HG03565 (cell line): ENCODE results near the gene SPATA16.
"Not testable (repeated sequence)": the region's sequence is repeated elsewhere in the genome, so short reads cannot be mapped to it uniquely, and the experiment has no call there.

ENCODE experiments used
- ATAC-seq: cut with Tn5 transposase; IDR thresholded peaks from one replicate; pipeline ENCODE4 v1.9.1; 2021; ENCODE audit warnings: mild to moderate bottlenecking, moderate library complexity; ENCODE audit not compliant: unreplicated experiment

Gene SPATA16

DNA sequence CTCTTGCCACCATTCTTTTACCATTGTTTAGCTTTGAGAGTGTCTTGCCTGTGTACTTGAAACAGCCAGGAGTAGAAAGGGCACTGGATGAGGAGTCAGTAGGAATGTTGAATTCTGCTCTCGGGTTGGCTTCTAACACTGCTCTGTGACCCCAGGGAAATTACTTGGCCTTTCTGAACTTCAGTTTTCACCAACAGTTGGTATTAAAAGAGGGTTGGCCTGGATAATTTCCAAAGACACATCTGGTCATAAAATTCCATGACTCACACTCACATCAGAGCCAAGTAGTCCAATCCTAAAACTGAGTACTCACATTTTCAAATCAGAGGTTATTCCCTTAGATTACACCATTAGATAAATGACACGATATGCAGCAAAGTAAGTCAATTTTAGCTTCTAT is 248.9 kb downstream of the SPATA16 start:
- no peak for ATAC-seq

DNA sequence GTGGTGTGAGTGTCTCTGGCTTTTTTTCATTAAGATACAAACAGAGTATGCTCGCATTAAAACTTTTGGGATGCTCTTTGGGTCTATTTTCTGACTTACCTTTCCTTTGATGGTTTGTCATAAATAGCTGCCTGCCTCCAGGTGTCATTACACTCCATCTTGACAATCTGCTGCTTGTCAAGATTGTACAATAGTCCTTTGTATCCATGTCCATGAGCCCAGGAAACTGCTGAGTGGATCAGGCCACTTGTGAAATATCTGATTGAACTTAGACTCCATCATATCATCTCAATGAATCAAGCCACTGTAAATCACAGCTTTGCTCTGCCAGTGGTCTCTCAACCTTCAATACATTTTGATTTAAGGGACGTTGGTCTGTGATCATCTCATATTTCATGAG is 255.3 kb downstream of the SPATA16 start:
- ATAC-seq, result no peak

DNA sequence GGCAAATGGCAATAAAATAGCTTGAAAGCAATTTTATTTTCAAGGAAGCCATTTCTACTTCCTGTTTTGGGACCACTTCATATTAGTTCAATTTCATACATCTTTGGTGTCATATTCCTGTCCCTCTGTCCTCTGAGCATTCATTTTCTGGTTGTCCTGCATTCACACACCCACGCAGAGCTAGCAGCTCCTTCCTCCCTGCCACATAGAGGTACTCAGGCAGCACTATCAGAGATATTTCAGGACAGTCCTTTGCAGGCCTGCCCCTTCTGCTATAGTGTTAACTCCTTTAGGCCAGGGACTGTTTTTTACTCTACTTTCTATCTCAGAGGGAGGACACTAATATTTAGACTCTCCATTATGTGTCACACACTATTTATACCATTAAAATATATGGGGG is 258.5 kb downstream of the SPATA16 start:
- ATAC-seq, result no peak

DNA sequence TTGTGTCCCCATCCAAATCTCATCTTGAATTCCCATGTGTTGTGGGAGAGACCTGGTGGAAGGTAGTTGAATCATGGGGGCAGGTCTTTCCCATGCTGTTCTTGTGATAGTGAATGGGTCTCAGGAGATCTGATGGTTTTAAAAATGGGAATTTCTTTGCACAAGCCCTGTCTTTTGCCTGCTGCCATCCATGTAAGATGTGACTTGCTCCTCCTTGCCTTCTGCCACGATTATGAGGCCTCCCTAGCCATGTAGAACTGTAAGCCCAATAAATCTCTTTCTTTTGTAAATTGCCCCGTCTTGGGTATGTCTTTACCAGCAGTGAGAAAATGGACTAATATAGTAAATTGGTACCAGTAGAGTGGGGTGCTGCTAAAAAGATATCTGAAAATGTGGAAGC is 261.7 kb downstream of the SPATA16 start:
- ATAC-seq, result not testable (repeated sequence)

DNA sequence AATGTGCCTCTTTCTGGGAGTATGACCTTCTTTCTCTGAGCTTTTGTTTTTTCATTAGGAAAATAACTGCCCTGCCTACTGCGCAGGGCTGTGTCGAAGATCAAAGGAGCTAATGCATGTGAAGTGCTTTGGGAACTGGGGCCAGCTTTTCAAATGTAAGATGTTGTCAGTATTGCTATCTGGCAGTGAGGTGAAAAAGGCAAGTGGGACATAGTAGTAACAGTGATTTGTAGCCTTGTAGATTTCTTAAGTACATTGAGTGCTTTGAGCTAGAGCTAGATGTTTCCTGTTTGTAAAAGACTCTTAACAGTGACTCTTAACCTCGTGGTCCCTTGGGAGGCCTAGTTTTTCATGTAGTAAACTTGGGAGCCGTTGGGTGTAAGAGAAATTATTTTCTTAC is 264.0 kb downstream of the SPATA16 start:
- no peak for ATAC-seq

DNA sequence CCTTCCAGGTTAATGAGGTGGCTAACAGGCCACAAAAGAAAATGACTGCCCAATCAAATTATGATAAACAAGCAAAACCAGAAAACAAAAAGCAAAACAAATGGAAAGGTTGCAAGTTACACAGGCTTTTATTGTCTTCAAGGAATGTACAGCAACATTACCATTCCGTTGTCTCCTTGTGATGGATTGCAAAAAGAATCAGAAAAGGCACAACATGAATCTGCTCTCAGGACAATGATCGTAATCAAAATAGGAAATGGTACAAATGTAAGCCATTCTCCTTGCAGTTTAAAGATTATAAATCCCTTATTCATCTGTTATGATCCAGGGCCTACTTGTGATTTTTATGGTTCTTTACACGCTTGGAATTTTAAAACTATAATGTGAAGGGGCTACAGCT is 264.7 kb downstream of the SPATA16 start:
- ATAC-seq, result no peak

DNA sequence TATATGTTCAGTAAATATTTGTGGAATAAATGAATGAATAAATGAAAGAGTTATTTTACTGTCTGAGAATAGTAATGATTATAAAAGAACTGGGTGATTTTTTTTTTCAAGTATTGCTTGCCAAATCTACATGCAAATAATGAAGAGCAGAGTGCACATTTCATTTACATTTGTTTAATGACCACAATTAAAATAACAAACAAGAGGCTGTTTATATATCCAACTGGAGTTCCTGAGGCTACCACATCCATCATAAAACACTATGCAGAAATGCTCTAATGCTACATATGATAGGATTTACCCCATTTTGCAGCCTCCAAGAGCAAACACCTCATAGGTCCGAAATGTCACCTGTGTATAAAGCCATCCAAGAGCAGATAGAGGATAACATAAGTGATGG is 266.0 kb downstream of the SPATA16 start:
- ATAC-seq, result no peak

DNA sequence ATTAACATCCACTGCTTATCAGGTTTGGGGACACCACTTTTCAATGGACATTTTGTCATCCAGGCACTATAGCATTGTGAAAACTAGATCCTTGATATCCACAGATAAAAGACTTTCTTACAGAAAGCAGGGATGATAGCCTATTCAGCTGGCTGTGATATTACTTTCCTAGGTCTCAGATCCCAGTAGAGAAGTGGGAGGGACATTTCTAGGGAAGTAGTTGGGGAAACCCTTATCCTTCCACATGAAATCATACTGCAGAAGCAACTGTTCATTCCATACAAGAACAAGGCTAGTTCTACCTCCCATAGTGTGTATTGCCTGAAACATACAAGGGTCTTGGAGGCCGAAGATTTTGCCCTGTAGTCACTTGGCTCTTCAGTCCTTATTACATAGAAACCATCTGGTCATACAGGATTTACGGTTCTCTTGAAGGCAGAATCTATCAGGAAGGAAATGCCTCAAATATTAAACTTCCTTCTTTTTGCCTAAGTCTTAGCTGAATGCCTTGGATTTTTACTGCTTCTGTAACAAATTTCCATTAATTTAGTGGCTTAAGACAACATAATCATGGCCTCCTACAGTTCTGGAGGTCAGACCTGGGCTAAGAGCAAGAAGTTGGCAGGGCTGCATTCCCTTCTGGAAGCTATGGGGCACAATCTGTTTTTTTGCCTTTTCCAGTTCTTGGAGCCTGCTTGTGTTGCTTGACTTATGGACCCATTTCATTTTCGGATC is 271.1 kb downstream of the SPATA16 start:
- no peak for ATAC-seq

DNA sequence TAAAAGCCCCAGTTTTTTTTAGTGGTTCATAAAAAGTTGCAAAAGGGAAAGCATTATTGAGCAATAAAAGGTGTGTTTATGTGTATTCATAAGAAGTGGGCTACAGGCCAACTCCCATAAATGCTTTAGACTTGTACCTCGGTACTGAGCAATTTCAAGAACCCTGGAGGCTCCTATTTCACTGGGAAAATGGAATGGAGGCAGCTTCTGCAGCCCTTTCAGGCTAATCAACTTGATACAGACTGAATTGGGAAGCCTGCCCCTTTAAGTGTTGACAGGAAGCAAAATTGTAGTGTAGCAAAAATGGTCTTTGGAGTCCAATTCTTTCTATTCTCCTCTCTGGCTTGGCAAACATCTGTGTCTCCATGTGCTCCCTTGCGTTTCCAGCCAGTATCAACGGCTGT is 271.7 kb downstream of the SPATA16 start:
- ATAC-seq, result no peak

DNA sequence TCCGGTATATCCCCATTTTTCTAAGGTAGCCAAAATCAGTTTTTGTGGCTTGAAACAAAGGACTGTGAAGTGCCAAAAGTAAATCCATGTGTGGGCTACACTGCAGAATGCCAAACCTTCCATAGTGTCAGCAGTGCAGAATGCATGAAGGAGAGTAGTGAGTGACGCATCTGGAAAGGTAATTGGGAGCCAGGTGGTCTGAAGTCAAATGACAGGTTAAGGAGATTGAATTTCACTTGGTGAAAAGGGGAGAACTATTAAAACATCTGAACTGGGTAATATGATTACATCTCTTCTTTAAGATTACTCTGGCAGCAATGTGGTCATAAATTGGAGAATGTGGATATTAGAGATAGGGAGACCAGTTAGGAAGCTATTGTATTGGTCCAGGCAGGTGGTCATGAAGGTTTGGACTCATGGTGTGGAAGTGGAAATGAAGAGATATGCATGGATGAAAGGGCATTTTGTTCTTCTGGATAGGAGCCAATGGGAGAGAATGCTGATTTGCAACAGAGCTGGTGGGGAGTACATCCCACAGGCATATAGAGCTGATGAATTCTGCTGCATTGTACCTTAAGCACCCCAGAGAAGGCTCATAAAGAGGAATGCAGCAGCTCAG is 272.3 kb downstream of the SPATA16 start:
- ATAC-seq, result no peak

DNA sequence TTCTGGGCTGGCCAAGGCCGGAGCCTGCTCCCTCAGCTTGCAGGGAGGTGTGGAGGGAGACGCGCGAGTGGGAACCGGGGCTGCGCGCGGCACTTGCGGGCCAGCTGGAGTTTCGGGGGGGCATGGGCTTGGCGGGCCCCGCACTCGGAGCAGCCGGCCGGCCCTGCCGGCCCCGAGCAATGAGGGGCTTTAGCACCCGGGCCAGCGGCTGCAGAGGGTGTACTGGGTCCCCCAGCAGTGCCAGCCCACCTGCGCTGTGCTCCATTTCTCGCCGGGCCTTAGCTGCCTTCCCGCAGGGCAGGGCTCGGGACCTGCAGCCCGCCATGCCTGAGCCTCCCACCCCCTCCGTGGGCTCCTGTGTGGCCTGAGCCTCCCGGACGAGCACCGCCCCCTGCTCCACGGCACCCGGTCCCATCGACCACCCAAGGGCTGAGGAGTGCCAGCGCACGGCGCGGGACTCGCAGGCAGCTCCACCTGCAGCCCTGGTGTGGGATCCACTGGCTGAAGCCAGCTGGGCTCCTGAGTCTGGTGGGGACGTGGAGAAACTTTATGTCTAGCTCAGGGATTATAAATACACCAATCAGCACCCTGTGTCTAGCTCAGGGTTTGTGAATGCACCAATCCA is 274.2 kb downstream of the SPATA16 start:
- not testable (repeated sequence) for ATAC-seq

DNA sequence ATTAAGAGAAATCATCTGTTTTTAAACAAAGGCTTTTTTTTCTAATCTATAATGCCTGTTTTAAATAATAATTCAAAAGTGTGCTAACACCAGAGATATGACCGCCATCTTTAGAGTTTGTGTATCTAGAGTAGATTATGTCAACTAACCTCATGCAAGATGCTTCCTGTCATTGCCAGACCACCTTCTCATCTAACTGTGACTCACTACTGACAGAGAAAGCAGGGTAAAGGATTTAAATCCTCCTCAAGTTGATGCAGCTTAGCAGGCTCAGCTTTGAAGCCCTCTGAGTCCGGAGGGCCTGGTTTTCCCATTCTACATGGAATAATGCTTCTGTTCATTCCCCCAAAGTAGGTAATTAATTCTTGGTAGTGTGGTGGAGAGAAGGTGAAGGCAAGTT is 282.0 kb downstream of the SPATA16 start:
- no peak for ATAC-seq

DNA sequence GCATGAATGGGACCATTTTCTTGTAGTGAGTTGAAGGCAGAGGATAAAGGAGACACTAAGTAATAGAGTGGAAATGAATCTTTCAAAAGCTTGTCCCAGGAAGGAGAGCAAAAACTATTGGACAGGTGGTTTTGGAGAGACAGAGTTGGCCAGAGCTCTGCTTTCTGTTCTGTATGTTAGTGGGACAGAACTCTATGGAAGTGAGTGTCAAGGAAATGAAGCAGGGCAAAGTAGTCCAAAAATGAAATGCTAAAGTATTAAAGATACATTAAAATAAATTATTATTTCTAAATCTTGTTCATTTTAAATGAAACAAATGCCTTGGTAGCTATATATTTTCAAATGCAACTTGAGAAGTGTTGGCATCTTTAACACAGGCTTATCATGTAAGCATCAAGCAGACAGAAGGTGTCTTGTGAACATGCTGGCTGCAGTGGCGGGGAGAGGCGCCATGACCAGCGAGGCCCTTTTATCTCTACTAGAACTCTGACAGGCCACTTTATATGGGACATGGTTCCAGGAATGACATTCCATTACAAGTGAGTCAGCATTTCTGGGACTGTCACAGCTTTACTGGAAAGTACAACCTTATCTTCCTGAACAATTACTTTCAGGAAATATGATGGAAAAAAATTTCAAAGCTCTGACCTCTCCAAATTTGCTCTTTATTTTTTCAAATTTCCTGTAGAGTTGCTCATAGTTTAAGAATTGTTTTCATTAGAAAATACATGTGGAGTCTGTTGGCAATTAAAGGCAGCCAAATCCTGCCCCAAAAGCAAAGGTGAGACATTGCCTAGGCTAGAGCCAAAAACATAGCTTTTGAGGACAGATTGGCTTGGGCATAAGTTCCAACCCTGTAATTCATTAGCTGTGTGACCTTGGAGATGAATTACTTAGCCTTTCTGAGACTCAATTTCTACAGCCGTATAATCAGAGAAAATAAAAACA is 284.0 kb downstream of the SPATA16 start:
- ATAC-seq, result no peak

DNA sequence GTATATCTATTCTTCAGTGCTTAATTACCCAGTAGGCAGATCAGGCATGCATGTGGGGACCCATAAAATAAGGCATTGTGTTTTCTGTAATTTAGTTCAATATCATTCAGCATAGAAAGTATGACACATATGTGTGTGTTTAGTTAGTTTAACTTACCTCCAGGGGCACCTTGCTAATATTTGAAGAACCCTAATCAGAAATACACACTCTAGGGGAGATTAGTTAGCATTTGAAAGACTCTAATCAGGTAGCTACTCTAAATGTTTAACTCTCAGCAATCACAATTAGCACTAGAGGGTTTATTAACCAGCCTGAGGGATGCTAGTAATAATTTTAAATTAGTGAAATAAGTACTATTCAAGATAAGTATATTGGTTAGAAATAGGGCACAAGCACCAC is 286.0 kb downstream of the SPATA16 start:
- ATAC-seq, result no peak

DNA sequence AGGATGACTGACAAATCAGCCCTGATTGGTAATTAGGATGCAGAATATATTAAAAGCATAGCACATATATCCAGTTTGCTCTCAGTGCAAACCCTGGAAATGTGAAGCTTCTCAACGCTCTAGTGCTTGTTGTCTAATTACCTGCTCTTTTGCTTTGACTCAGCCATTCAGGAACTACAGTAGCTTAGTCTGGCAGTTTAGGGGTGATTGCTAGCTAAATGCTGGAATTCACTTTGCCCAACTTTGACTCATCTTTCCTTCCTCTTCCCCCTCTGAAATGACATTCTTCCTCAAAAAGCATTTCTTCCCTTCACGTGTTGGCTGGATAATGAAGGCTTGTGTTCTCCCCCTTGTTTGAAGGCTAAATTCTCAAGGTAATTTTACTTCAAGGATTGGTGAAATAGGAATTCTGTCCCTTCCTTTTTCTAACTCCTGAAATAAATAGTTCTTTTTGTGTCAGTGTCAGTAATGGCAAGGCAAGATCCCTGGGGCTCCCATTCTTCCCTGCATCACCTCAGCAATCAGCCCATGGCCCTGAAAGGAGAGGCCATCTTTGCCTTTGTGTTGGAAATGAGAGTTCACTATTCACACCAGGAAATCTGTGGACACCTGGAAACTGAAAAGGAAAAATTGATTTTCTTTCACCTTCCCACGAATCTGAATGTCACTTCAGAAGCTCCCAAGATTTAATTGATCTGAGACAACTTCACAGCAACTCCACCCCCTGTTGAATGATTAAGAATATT is 286.9 kb downstream of the SPATA16 start:
- ATAC-seq, result no peak

DNA sequence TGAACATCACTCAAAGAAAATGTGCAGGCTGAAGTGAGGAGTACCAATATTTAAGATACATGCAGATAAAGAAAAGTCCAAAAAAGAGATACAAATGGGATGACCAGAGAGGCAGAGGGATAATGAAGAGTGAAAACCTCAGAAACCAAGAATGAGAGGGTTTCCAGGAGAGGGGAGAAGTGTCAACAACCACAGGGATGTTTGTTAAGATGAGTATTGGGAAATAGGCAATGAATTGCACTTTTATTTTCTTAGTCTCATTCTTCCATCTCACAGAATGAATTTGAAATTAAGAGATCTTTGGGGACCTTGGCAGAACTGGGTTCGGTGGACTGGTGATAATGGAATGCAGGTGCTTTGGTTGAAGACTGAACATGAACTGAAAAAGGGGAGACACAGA is 288.0 kb downstream of the SPATA16 start:
- ATAC-seq, result no peak

DNA sequence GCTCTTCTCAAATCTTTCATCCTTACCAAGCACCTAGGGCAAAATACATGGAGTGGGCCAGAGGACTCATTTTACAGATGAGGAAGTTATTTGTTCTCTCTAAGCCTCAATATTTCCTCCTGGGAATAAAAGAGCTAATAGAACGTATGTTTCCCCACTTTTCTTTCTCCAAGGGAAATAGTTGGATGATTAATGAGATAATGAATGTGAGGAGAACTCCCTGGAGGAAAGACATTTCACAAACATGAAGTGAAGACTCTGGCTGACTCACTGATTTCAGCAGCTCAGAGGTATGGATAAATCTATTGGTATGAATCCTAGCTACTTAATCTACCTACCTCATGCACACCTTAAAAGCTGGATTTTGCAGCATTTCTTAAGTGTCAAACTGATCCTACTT is 292.1 kb downstream of the SPATA16 start:
- ATAC-seq, result no peak

DNA sequence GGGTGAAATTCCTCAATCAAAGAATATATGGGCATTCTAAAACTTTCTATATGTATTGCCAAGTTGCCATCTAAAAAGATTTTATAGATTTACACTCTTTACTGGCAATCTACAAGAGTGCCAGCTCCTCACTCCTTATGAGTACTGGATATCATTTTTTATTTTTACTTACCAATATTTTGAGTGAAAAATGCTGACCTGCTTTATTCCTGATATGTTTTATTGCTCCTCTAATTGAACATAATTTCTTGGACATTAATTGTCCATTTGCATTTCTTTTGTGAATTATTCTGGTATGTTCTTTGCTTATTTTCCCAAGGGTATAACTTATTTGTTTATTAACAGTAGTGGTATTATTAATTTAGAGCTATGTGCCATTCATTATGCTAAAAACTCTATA is 293.7 kb downstream of the SPATA16 start:
- no peak for ATAC-seq

DNA sequence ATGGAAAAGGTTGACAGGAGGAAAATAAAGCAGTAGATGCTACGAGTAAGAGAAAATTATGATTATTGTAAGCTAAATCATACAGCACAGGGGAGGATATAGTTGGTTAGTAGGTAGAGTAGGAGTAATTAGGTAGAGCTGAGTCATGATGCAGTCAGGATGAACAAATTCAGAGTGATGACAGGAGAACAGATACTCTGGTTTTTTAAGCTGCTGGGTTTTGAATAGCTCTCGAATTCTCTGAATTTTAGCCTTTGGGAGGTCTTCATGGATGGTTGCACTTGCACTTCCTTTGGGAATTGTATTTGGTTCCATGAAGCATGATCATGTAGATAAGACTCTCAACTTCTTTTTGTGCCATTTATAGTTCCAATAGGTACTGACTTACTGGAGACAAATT is 294.3 kb downstream of the SPATA16 start:
- no peak for ATAC-seq

DNA sequence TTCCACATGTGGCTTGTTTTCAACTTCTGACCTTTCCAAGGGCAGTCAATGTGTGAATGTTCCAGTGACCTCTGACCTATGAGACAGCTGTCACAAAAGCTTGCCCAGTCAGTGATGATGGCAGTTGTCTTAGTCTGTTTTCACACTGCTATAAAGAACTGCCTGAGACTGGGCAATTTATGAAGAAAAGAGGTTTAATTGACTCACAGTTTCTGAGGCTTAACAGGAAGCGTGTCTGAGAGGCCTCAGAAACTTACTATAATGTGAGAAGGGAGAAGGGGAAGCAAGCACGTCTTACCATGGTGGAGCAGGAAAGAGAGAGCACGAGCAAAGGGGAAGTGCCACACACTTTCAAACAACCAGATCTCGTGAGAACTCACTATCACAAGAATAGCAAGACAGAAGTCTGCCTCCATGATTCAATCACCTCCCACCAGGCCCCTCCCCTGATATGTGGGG is 294.9 kb downstream of the SPATA16 start:
- ATAC-seq, result peak; percentile 56
